Astrocyte (in vitro differentiated cells and primary cell): Measurements from ENCODE around the gene BMP10. TPM values are rescaled to one million over a fixed set of nuclear protein-coding genes. Genes with fewer than 3 reads are reported as not detected.

Source experiments
- DNase-seq: peaks from one replicate; pipeline ENCODE4 v3.0.0-alpha.2; 2010; ENCODE audit warnings: low read depth
- FAIRE-seq: peaks from 2 replicates; lab custom pipeline; 2011; peaks lifted over from hg19 to GRCh38; lab: Jason Lieb, UNC
- H2AFZ ChIP-seq: 2 replicates; pipeline ENCODE4 v1.6.0; 2012; ENCODE audit warnings: low read depth, low read length, inconsistent platforms
- H3K27ac ChIP-seq: 2 replicates; pipeline ENCODE4 v1.5.1; 2011; ENCODE audit warnings: low read depth, low read length, inconsistent platforms
- H3K27me3 ChIP-seq: 2 replicates; pipeline ENCODE4 v1.6.0; 2011; ENCODE audit warnings: low read length, inconsistent platforms; ENCODE audit not compliant: insufficient read depth
- H3K36me3 ChIP-seq: 2 replicates; pipeline ENCODE4 v1.5.1; 2011; ENCODE audit warnings: low read length, inconsistent platforms; ENCODE audit not compliant: insufficient read depth
- H3K4me1 ChIP-seq: 2 replicates; pipeline ENCODE4 v1.5.1; 2011; ENCODE audit warnings: low read length, inconsistent platforms; ENCODE audit not compliant: insufficient read depth
- H3K4me2 ChIP-seq: 2 replicates; pipeline ENCODE4 v1.6.0; 2012; ENCODE audit warnings: low read length, inconsistent platforms
- H3K4me3 ChIP-seq: 2 replicates; pipeline ENCODE4 v1.5.1; 2011; ENCODE audit warnings: low read depth, mild to moderate bottlenecking, low read length, inconsistent platforms; ENCODE audit not compliant: insufficient read depth
- H3K79me2 ChIP-seq: 2 replicates; pipeline ENCODE4 v1.6.0; 2012; ENCODE audit warnings: mild to moderate bottlenecking, low read length, inconsistent platforms; ENCODE audit not compliant: insufficient read depth
- H3K9ac ChIP-seq: 2 replicates; pipeline ENCODE4 v1.6.0; 2012; ENCODE audit warnings: mild to moderate bottlenecking, low read length, inconsistent platforms
- H3K9me3 ChIP-seq: 2 replicates; pipeline ENCODE4 v1.5.1; 2012; ENCODE audit warnings: low read depth, mild to moderate bottlenecking, low read length, inconsistent platforms; ENCODE audit not compliant: insufficient read depth
- H4K20me1 ChIP-seq: 2 replicates; pipeline ENCODE4 v1.6.0; 2012; ENCODE audit warnings: low read length, inconsistent platforms; ENCODE audit not compliant: insufficient read depth
- H3K27ac Mint-ChIP-seq: one replicate; pipeline ENCODE4 v1.8.0; 2021; ENCODE audit warnings: mild to moderate bottlenecking, mixed read lengths; ENCODE audit not compliant: unreplicated experiment
- H3K27me3 Mint-ChIP-seq: one replicate; pipeline ENCODE4 v1.8.0; 2021; ENCODE audit warnings: low read depth, mixed read lengths; ENCODE audit not compliant: unreplicated experiment
- H3K36me3 Mint-ChIP-seq: one replicate; pipeline ENCODE4 v1.8.0; 2021; ENCODE audit warnings: low read depth, mixed read lengths; ENCODE audit not compliant: unreplicated experiment
- H3K4me1 Mint-ChIP-seq: one replicate; pipeline ENCODE4 v1.8.0; 2021; ENCODE audit warnings: low read depth, mixed read lengths; ENCODE audit not compliant: unreplicated experiment
- H3K4me3 Mint-ChIP-seq: one replicate; pipeline ENCODE4 v1.8.0; 2021; ENCODE audit warnings: mild to moderate bottlenecking, moderate library complexity, mixed read lengths; ENCODE audit not compliant: unreplicated experiment
- H3K9me3 Mint-ChIP-seq: one replicate; pipeline ENCODE4 v1.8.0; 2021; ENCODE audit warnings: mild to moderate bottlenecking, mixed read lengths; ENCODE audit not compliant: unreplicated experiment
- CTCF ChIP-seq: IDR thresholded peaks from 2 replicates; pipeline ENCODE4 v1.5.1; 2011; ENCODE audit warnings: low read depth, mild to moderate bottlenecking, inconsistent platforms, low read length, moderate library complexity; ENCODE audit not compliant: insufficient read depth
- EZH2 ChIP-seq: IDR thresholded peaks from 2 replicates; pipeline ENCODE4 v1.6.1; 2012; ENCODE audit warnings: mild to moderate bottlenecking, low read length, inconsistent platforms; ENCODE audit not compliant: insufficient read depth
- total RNA-seq: library from RNA; stranded (reverse); gene quantifications from 2 replicates; pipeline ENCODE4 v1.2.1, GENCODE V29; 2021

BMP10 gene
- total RNA-seq, 1 donor from 2014 or later: not detected

DNA sequence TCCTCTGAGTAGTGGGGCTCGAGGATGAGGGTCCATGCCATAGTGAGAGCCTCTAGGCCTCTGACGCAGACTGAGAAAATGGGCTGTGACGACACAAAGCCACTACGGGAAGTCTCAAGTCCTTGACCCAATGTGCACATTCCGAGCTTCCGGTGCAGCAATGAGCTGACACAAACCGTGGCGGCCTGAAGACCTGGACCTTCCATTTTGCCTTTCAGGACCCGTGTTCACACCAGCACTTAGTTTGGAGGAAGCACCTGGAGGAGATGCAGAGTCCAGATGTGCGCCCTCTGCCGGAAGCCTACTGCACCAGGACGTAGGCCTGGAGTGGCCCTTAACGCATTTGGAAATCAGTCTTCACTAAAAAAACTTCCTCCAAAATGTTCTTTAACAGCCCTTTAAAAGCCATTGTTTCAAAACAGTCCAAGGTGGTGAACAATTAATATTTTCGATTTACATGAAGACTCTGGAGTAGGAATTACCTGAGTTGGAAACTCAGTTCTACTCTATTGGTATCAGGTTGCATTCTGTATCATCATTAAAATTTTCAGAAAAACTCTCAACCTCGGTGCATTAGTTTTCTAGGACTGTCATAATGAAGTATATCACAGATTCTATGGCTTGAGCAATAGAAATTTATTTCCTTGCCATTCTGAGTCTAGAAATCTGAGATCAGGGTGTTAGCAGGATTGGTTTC lies 33.9 kb downstream of the BMP10 start:
- Mint-ChIP-seq H3K4me3 (no peak overlapping the region), H3K9me3 (no peaks in the 10 kb centered on the region), H3K36me3 (no peaks in the 10 kb centered on the region), H3K4me1 (peaks cover 4% of the 10 kb centered on the region), H3K27ac (no peak overlapping the region), H3K27me3 (no peaks in the 10 kb centered on the region)
- H3K4me1 ChIP-seq: peaks cover 13% of the 10 kb centered on the region
- no peak overlapping the region for H3K4me3 ChIP-seq
- no peaks in the 10 kb centered on the region for H4K20me1 ChIP-seq
- no peak overlapping the region for H3K4me2 ChIP-seq
- H3K27ac ChIP-seq: no peak overlapping the region
- peak; percentile 50 for TF ChIP-seq CTCF
- no peak for TF ChIP-seq EZH2
- FAIRE-seq (no peak), DNase-seq (no peak)
- H3K79me2 ChIP-seq: no peaks in the 10 kb centered on the region
- no peaks in the 10 kb centered on the region for H3K9me3 ChIP-seq
- no peaks in the 10 kb centered on the region for H3K27me3 ChIP-seq
- no peak overlapping the region for H2AFZ ChIP-seq
- no peaks in the 10 kb centered on the region for H3K36me3 ChIP-seq
- H3K9ac ChIP-seq: no peak overlapping the region

DNA sequence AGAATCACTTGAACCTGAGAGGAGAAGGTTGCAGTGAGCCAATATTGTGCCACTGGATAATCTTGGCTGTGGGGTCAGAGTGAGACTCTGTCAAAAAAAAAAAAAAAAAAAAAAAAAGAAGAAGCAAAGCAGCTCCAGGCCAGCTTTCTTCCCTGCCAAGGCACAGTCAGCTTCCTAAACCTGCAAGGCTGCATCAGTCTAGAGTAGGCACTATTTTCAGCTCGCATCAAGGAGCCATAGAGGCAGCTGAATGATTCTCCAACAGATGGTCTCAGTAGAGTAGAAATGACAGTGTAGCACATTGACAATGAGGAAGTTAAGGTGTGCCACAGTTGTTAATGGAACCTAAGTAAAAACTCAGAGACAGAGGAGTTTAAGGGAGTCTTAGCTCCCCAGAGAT lies 35.6 kb downstream of the BMP10 start:
- H2AFZ ChIP-seq: no peak overlapping the region
- no peak overlapping the region for H3K27ac ChIP-seq
- H3K4me1 Mint-ChIP-seq: peaks cover 15% of the 10 kb centered on the region
- no peaks in the 10 kb centered on the region for H3K9me3 Mint-ChIP-seq
- no peaks in the 10 kb centered on the region for H3K9me3 ChIP-seq
- no peaks in the 10 kb centered on the region for H3K27me3 ChIP-seq
- DNase-seq (no peak), FAIRE-seq (no peak)
- H3K4me3 Mint-ChIP-seq: no peak overlapping the region
- no peaks in the 10 kb centered on the region for H4K20me1 ChIP-seq
- H3K27me3 Mint-ChIP-seq: no peaks in the 10 kb centered on the region
- H3K4me2 ChIP-seq: no peak overlapping the region
- H3K9ac ChIP-seq: no peak overlapping the region
- H3K4me1 ChIP-seq: peaks cover 26% of the 10 kb centered on the region
- H3K27ac Mint-ChIP-seq: no peak overlapping the region
- no peaks in the 10 kb centered on the region for H3K36me3 ChIP-seq
- H3K79me2 ChIP-seq: no peaks in the 10 kb centered on the region
- no peaks in the 10 kb centered on the region for H3K36me3 Mint-ChIP-seq
- TF ChIP-seq EZH2: no peak
- TF ChIP-seq CTCF: no peak
- no peak overlapping the region for H3K4me3 ChIP-seq

GRCh38 chr2:68834737-68835376 lies 36.3 kb downstream of the BMP10 start:
- DNase-seq: no peak
- no peaks in the 10 kb centered on the region for H3K27me3 Mint-ChIP-seq
- H3K36me3 Mint-ChIP-seq: no peaks in the 10 kb centered on the region
- no peak for FAIRE-seq
- H3K79me2 ChIP-seq: no peaks in the 10 kb centered on the region
- no peak overlapping the region for H3K4me2 ChIP-seq
- H3K9ac ChIP-seq: no peak overlapping the region
- no peak overlapping the region for H3K4me3 ChIP-seq
- H4K20me1 ChIP-seq: no peaks in the 10 kb centered on the region
- TF ChIP-seq EZH2: no peak
- no peaks in the 10 kb centered on the region for H3K36me3 ChIP-seq
- no peaks in the 10 kb centered on the region for H3K9me3 Mint-ChIP-seq
- no peaks in the 10 kb centered on the region for H3K27me3 ChIP-seq
- no peak overlapping the region for H3K27ac ChIP-seq
- peaks cover 26% of the 10 kb centered on the region for H3K4me1 ChIP-seq
- no peak overlapping the region for H3K27ac Mint-ChIP-seq
- H3K4me1 Mint-ChIP-seq: peaks cover 15% of the 10 kb centered on the region
- H3K4me3 Mint-ChIP-seq: no peak overlapping the region
- H3K9me3 ChIP-seq: no peaks in the 10 kb centered on the region
- no peak overlapping the region for H2AFZ ChIP-seq
